H1 (cell line): ENCODE measurements around the gene PAF1. TPM values are rescaled to one million over a fixed set of nuclear protein-coding genes. Genes with fewer than 3 reads are reported as not detected.

ENCODE experiments used
- CHD7 ChIP-seq: fragments of 300-600 bp; sonication (generic); IDR thresholded peaks from 2 replicates; pipeline ENCODE4 v1.7.1; 2012; ENCODE audit warnings: low read length, moderate library complexity, mild to moderate bottlenecking, inconsistent platforms; ENCODE audit not compliant: insufficient replicate concordance
- EP300 ChIP-seq, 2 experiments: IDR thresholded peaks; 1 replicate in 1 of 2; 2 replicates in 1 of 2; pipeline ENCODE4 v1.6.1; 2011 to 2012; ENCODE audit warnings: low read depth in 2 of 2, low read length in 2 of 2, mild to moderate bottlenecking in 2 of 2, borderline replicate concordance in 1 of 2, inconsistent platforms in 1 of 2, moderate library complexity in 1 of 2
- FOSL1 ChIP-seq: IDR thresholded peaks from 2 replicates; pipeline ENCODE4 v1.6.1; 2011; ENCODE audit warnings: mild to moderate bottlenecking, low read depth, low read length, moderate library complexity; ENCODE audit not compliant: insufficient read depth
- RNF2 ChIP-seq: fragments of 200-900, 300-1000 bp; sonication (generic); IDR thresholded peaks from 2 replicates; pipeline ENCODE4 v1.7.1; 2016; ENCODE audit warnings: borderline replicate concordance, low read depth, mild to moderate bottlenecking, antibody characterized with exemption, low read length; ENCODE audit not compliant: poor library complexity, severe bottlenecking; ENCODE audit errors: missing control alignments
- polyA plus RNA-seq, 7 experiments: library from polyadenylated mRNA; depleted of rRNA in 3 of 7; stranded (reverse) in 5 of 7; unstranded in 2 of 7; fragments of >200 nt in 5 of 7; fragments of 200-250 nt in 2 of 7; gene quantifications; 1 replicate in 5 of 7; 2 replicates in 1 of 7; 4 replicates in 1 of 7; pipeline versions ENCODE4 v1.2.1 to v1.2.3, GENCODE V29; 2011 to 2013; ENCODE audit warnings: missing spikeins in 2 of 7, mixed read lengths in 2 of 7
- total RNA-seq: library from RNA; stranded (reverse); fragmentation: NEBNext Ultra II Directional; extraction: Animal tissue kit (Norgen Biotek cat#: 25700); gene quantifications from 2 replicates; pipeline ENCODE4 v1.2.1, GENCODE V29; 2021
- TF ChIP-seq, protein P1 (sequence below): IDR thresholded peaks from 2 replicates; pipeline ENCODE4 v1.6.1; 2012; ENCODE audit warnings: inconsistent platforms

The PAF1 gene
- total and polyA plus RNA-seq, 2 of the 8 experiments (the other 6 are each of a cell fraction or from before 2014, with no cell fraction given): 31.4 to 58.6 TPM

DNA sequence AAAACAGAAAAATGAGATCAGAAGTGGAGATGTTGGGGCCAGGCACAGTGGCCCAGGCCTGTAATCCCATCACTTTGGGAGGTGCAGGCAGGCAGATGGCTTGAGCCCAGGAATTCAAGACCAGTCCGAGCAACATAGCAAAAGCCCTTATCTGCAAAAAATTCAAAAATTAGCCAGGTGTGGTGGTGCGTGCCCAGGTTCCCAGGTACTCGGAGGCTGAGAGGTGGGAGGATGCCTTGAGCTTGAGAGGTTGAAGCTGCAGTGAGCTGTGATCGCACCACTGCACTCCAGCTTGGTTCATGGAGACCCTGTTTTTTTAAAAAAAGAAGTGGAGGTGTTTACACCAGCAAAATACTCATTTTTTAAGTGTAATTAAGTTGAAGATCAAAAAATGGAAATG, 9.2 kb upstream of the PAF1 start (continued):
- TF ChIP-seq CHD7 (no peak), EP300 (IDR thresholded peaks at IDR 0.05; ENCODE audit: borderline replicate concordance in 1 of 2, low read depth in 2 of 2, low read length in 2 of 2) (no peak), RNF2 (no peak), FOSL1 (no peak)
- TF ChIP-seq, protein P1, sequence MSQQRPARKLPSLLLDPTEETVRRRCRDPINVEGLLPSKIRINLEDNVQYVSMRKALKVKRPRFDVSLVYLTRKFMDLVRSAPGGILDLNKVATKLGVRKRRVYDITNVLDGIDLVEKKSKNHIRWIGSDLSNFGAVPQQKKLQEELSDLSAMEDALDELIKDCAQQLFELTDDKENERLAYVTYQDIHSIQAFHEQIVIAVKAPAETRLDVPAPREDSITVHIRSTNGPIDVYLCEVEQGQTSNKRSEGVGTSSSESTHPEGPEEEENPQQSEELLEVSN: no peak
